ENCODE results near the gene LMX1A. TPM values are rescaled to one million over a fixed set of nuclear protein-coding genes. Genes with fewer than 3 reads are reported as not detected.

LMX1A gene
- total and polyA plus RNA-seq, 2 of the 13 experiments (the other 11 are each of a cell fraction or from before 2014, with no cell fraction given) = 0.07 TPM; not detected in 1

DNA sequence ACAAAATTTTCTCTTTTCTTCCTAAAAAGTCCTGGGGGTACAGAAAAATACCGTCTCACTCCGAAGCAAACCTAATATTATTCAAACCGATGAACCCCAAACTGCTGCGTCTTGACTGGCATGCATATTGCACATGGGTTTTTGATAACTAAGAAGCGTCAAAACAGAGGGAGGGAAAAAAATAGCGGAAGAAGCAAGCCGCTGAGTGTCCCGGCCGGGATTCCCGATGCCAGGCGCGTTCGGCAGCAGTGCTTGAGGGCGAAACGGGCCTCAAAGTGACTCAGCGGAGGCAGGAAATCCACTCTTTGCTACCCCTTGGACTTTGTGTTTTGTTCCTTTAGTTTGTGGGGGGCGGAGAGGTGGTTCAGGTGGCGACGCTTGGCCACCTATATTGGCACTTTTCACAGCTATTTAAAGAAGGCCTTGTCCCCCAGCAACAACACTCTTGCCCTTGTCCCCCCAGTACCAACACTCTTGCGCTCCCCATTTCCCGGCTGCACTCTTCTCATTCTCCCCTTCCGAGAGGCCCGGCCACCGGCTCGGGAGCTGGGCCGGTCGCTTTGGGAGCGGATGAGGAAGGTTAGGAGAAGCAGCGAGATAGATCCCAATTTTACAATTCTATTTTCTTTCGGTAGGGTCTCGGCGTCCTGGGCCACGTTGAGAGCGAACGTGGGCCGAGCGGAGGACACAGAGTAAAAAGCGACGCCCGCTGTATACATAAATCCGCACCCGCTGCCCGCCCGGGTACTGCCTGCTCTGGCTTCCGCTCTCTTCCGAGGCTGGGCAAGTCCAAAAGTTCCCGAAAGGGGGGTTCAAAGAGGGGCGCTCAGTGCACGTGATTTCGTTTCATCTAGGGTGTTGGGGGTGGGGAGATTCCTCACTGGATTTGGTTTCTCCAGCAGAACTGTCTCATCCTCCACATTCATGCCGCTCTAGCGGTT is 2.5 kb downstream of the LMX1A start (continued):
- no peak for TF ChIP-seq TBX2 (CRISPR knock-in tag; IDR thresholded peaks at IDR 0.05; ENCODE audit: borderline replicate concordance)
- no peak for TF ChIP-seq RFXAP (CRISPR knock-in tag; IDR thresholded peaks at IDR 0.05; ENCODE audit: borderline replicate concordance)
- no peak for TF ChIP-seq MATR3 (CRISPR knock-in tag; IDR thresholded peaks at IDR 0.05)
- no peak for TF ChIP-seq MLLT10 (CRISPR knock-in tag; IDR thresholded peaks at IDR 0.05)
- TF ChIP-seq ZNF674 (CRISPR knock-in tag; IDR thresholded peaks at IDR 0.05; ENCODE audit: low read depth) = no peak

DNA sequence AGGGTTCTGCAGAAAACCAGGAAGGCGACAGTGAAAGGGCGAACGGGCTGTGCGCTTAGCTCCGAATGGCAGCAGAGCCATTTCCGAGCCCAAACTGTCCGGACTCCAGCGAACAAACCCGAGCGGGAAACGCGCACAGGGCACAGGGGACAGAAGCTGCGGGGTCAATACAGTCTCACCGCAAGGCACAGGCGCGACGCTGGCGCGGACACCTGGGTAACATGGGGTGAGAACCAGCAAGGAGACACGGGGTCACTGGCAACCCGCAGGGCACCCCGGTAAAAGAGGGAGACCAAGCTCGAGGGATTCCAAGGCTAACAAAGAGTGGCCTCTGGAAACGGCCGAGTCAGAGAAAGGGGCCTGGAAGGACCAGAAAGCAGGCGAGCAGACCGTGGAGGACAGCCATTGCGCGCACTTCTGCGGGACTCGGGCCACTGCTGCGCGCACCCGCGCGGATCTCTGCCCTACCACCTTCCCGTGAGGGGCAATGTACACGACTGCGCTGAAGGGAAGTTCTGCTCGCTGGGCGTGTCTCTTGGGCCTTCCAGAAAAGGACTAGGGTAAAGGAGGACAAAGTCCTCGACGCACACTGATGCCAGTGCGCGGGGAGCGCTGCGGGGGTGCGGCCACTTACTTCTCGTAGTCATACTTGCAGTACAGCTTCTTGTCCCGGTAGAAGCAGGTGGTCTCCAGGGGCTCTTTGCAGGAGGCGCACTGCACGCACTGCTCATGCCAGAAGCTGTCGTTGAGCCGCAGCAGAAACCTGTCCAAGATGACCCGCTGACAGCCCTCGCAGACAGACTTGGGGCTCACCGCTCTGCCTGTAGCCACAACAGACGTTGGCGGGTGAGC is 3.8 kb downstream of the LMX1A start:
- BruUV-seq (replicated peaks) = no TSS peak
- no peak overlapping the region for H2AFZ ChIP-seq (ENCODE audit: low read length)
- H3K27me3 ChIP-seq (ENCODE audit: control insufficient read depth in 1 of 2, insufficient read depth in 2 of 2, low read length in 2 of 2) = no peaks in the 10 kb centered on the region
- DNase-seq (ENCODE audit: low spot score) = no peak
- H4K20me1 ChIP-seq (ENCODE audit: insufficient read depth, low read length) = no peaks in the 10 kb centered on the region
- no peak overlapping the region for H3K4me3 ChIP-seq (replicated peaks in 1 of 3; ENCODE audit: insufficient read depth in 1 of 3, low read depth in 2 of 3, low read length in 3 of 3)
- in situ Hi-C loops (cut with HindIII; ENCODE audit: extremely low pct_ligation_motif_present, low pct_unique_long_range_greater_than_20kb) = no loop called here
- H3K4me1 ChIP-seq (ENCODE audit: insufficient read depth, low read length) = no peaks in the 10 kb centered on the region
- no peak for FAIRE-seq
- H3K36me3 ChIP-seq (replicated peaks in 1 of 2; ENCODE audit: control insufficient read depth in 1 of 2, insufficient read depth in 2 of 2, low read length in 2 of 2) = no peaks in the 10 kb centered on the region
- H3K79me2 ChIP-seq (ENCODE audit: insufficient read depth, low read length) = no peaks in the 10 kb centered on the region
- intact Hi-C loops (cut with micrococcal nuclease; ENCODE audit: unreplicated experiment) = no loop called here
- TF ChIP-seq, protein P1, sequence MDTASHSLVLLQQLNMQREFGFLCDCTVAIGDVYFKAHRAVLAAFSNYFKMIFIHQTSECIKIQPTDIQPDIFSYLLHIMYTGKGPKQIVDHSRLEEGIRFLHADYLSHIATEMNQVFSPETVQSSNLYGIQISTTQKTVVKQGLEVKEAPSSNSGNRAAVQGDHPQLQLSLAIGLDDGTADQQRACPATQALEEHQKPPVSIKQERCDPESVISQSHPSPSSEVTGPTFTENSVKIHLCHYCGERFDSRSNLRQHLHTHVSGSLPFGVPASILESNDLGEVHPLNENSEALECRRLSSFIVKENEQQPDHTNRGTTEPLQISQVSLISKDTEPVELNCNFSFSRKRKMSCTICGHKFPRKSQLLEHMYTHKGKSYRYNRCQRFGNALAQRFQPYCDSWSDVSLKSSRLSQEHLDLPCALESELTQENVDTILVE (CRISPR knock-in tag; IDR thresholded peaks at IDR 0.05) = no peak
- no peak for TF ChIP-seq ZNF878 (CRISPR knock-in tag; IDR thresholded peaks at IDR 0.05)
- no peak for TF ChIP-seq SOX6 (IDR thresholded peaks at IDR 0.05)
- TF ChIP-seq SOX6 (CRISPR knock-in tag; IDR thresholded peaks at IDR 0.05) = no peak
- no peak for TF ChIP-seq ZNF749 (CRISPR knock-in tag; IDR thresholded peaks at IDR 0.05; ENCODE audit: borderline replicate concordance)
- TF ChIP-seq, protein P2, sequence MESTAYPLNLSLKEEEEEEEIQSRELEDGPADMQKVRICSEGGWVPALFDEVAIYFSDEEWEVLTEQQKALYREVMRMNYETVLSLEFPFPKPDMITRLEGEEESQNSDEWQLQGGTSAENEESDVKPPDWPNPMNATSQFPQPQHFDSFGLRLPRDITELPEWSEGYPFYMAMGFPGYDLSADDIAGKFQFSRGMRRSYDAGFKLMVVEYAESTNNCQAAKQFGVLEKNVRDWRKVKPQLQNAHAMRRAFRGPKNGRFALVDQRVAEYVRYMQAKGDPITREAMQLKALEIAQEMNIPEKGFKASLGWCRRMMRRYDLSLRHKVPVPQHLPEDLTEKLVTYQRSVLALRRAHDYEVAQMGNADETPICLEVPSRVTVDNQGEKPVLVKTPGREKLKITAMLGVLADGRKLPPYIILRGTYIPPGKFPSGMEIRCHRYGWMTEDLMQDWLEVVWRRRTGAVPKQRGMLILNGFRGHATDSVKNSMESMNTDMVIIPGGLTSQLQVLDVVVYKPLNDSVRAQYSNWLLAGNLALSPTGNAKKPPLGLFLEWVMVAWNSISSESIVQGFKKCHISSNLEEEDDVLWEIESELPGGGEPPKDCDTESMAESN (CRISPR knock-in tag; conservative IDR thresholded peaks at IDR 0.05) = no peak
- TF ChIP-seq ZNF124 (CRISPR knock-in tag; IDR thresholded peaks at IDR 0.05) = no peak
- no peak for TF ChIP-seq ZFP41 (CRISPR knock-in tag; IDR thresholded peaks at IDR 0.05; ENCODE audit: borderline replicate concordance)
- TF ChIP-seq, protein P3, sequence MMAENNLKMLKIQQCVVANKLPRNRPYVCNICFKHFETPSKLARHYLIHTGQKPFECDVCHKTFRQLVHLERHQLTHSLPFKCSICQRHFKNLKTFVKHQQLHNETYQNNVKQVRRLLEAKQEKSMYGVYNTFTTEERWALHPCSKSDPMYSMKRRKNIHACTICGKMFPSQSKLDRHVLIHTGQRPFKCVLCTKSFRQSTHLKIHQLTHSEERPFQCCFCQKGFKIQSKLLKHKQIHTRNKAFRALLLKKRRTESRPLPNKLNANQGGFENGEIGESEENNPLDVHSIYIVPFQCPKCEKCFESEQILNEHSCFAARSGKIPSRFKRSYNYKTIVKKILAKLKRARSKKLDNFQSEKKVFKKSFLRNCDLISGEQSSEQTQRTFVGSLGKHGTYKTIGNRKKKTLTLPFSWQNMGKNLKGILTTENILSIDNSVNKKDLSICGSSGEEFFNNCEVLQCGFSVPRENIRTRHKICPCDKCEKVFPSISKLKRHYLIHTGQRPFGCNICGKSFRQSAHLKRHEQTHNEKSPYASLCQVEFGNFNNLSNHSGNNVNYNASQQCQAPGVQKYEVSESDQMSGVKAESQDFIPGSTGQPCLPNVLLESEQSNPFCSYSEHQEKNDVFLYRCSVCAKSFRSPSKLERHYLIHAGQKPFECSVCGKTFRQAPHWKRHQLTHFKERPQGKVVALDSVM (CRISPR knock-in tag; IDR thresholded peaks at IDR 0.05) = no peak
- TF ChIP-seq FOXP1 (IDR thresholded peaks at IDR 0.05) = no peak
- no peak for TF ChIP-seq FOXP1 (CRISPR knock-in tag; IDR thresholded peaks at IDR 0.05)
- TF ChIP-seq HHEX (CRISPR knock-in tag; IDR thresholded peaks at IDR 0.05) = no peak
- no peak for TF ChIP-seq KAT2B (IDR thresholded peaks at IDR 0.05; ENCODE audit: borderline replicate concordance, low read depth, low read length)
- H3K4me2 ChIP-seq (ENCODE audit: low read depth, low read length) = no peak overlapping the region
- no peak overlapping the region for H3K9ac ChIP-seq (ENCODE audit: insufficient read depth, low read depth, low read length)
- H3K9me3 ChIP-seq (ENCODE audit: low read length) = no peaks in the 10 kb centered on the region
- H3K27ac ChIP-seq (ENCODE audit: extremely low read length, insufficient read depth, low read length) = no peak overlapping the region
- ATAC-seq = no peak
- 77% methylated on average over 57 of the region's 59 CpGs for WGBS (ENCODE audit: low lambda C conversion rate)
- CTCF ChIA-PET (ENCODE audit: low intra/inter-chr PET ratio, low total read pairs) = no interaction called here
- POLR2A ChIA-PET = no interaction called here
